Panc1 (cell line): ENCODE results near the gene CYP39A1.

Source experiments
- CTCF ChIP-seq: fragments of 450-650 bp; IDR thresholded peaks from 2 replicates; pipeline ENCODE4 v1.5.1; 2017; ENCODE audit warnings: mild to moderate bottlenecking
- REST ChIP-seq, 2 experiments: IDR thresholded peaks; 2 replicates each; pipeline ENCODE4 v1.6.1; 2011 to 2012; ENCODE audit warnings: low read depth in 2 of 2, control low read depth in 1 of 2, low read length in 1 of 2, mild to moderate bottlenecking in 1 of 2, moderate library complexity in 1 of 2; ENCODE audit not compliant: insufficient read depth in 1 of 2

- no peak for TF ChIP-seq CTCF
- no peak for TF ChIP-seq REST (IDR thresholded peaks at IDR 0.05; ENCODE audit: insufficient read depth in 1 of 2, low read depth in 2 of 2, low read length in 1 of 2)
These were observed 40.0 kb downstream of the CYP39A1 start for GRCh38 chr6:46612645-46613044.
